C4-2B (cell line): ENCODE data around the gene WDR49.

ENCODE experiments used
- CTCF ChIP-seq: fragments of 450-650 bp; conservative IDR thresholded peaks from 2 replicates; pipeline ENCODE4 v1.5.1; 2017; ENCODE audit warnings: mild to moderate bottlenecking
- ZFX ChIP-seq: fragments of 450-650 bp; IDR thresholded peaks from 2 replicates; pipeline ENCODE4 v1.6.1; 2017

GRCh38 chr3:167606836-167607235, 46.9 kb downstream of the WDR49 start:
- no peak for TF ChIP-seq CTCF
- no peak for TF ChIP-seq ZFX
